Liver (tissue), 9 donors: ENCODE data around the gene ACTL7B. TPM values are rescaled to one million over a fixed set of nuclear protein-coding genes. Genes with fewer than 3 reads are reported as not detected.

Experiments used
- DNase-seq: peaks from one replicate; pipeline ENCODE4 v3.0.0-alpha.2; 2017; ENCODE audit warnings: low spot score
- H3K27ac ChIP-seq, 2 donors: one replicate each; pipeline ENCODE4 v1.7.0; 2013; ENCODE audit warnings: inconsistent platforms in 2 of 2, low read length in 2 of 2, control low read depth in 1 of 2, low read depth in 1 of 2, mild to moderate bottlenecking in 1 of 2
- H3K27me3 ChIP-seq, 4 donors: one replicate each; pipeline versions ENCODE4 v1.6.1 to v1.7.0; 2013; ENCODE audit warnings: low read length in 3 of 4, inconsistent platforms in 1 of 4, mild to moderate bottlenecking in 1 of 4, moderate library complexity in 1 of 4; ENCODE audit not compliant: control insufficient read depth in 4 of 4, insufficient read depth in 4 of 4
- H3K36me3 ChIP-seq, 4 donors: one replicate each; pipeline versions ENCODE4 v1.6.1 to v1.7.0; 2013; ENCODE audit warnings: low read length in 3 of 4, mild to moderate bottlenecking in 3 of 4, low read depth in 1 of 4, moderate library complexity in 1 of 4; ENCODE audit not compliant: control insufficient read depth in 4 of 4, insufficient read depth in 3 of 4
- H3K4me1 ChIP-seq, 4 donors: one replicate each; pipeline versions ENCODE4 v1.6.1 to v1.7.0; 2013; ENCODE audit warnings: low read length in 3 of 4, mild to moderate bottlenecking in 3 of 4, moderate library complexity in 1 of 4; ENCODE audit not compliant: control insufficient read depth in 4 of 4, insufficient read depth in 4 of 4
- H3K4me3 ChIP-seq, 3 donors: one replicate each; pipeline versions ENCODE4 v1.6.1 to v1.7.0; 2013; ENCODE audit warnings: low read length in 3 of 3, control low read depth in 1 of 3, low read depth in 1 of 3, mild to moderate bottlenecking in 1 of 3
- H3K9ac ChIP-seq, 2 donors: one replicate each; pipeline ENCODE4 v1.7.0; 2013; ENCODE audit warnings: low read length in 2 of 2, mild to moderate bottlenecking in 2 of 2, moderate library complexity in 2 of 2, control low read depth in 1 of 2, low read depth in 1 of 2
- H3K9me3 ChIP-seq, 4 donors: one replicate each; pipeline versions ENCODE4 v1.6.1 to v1.7.0; 2013; ENCODE audit warnings: low read length in 3 of 4; ENCODE audit not compliant: control insufficient read depth in 4 of 4
- EGR1 ChIP-seq, 2 donors: IDR thresholded peaks; 2 replicates each; pipeline ENCODE4 v1.6.1; 2016 to 2018; ENCODE audit warnings: antibody characterized with exemption in 2 of 2, low read depth in 2 of 2
- FOXA1 ChIP-seq: IDR thresholded peaks from 2 replicates; pipeline ENCODE4 v1.6.1; 2016; ENCODE audit warnings: antibody characterized with exemption
- FOXA2 ChIP-seq: IDR thresholded peaks from 2 replicates; pipeline ENCODE4 v1.6.1; 2016; ENCODE audit warnings: antibody characterized with exemption
- GABPA ChIP-seq, 2 donors: IDR thresholded peaks in 1 of 2; conservative IDR thresholded peaks in 1 of 2; 2 replicates each; pipeline ENCODE4 v1.6.1; 2016; ENCODE audit warnings: antibody characterized with exemption in 2 of 2, mild to moderate bottlenecking in 1 of 2, moderate library complexity in 1 of 2
- HNF4A ChIP-seq, 2 donors: conservative IDR thresholded peaks; 2 replicates each; pipeline ENCODE4 v1.6.1; 2016; ENCODE audit warnings: antibody characterized with exemption in 2 of 2, mild to moderate bottlenecking in 2 of 2
- HNF4G ChIP-seq: IDR thresholded peaks from 2 replicates; pipeline ENCODE4 v1.6.1; 2016; ENCODE audit warnings: antibody characterized with exemption
- JUND ChIP-seq, 2 donors: IDR thresholded peaks; 2 replicates each; pipeline ENCODE4 v1.6.1; 2016; ENCODE audit warnings: antibody characterized with exemption in 2 of 2
- NR2F2 ChIP-seq: IDR thresholded peaks from 2 replicates; pipeline ENCODE4 v1.6.1; 2016; ENCODE audit warnings: antibody characterized with exemption
- RAD21 ChIP-seq, 2 donors: IDR thresholded peaks; 2 replicates each; pipeline ENCODE4 v1.6.1; 2016; ENCODE audit warnings: antibody characterized with exemption in 2 of 2, mild to moderate bottlenecking in 2 of 2
- RXRA ChIP-seq, 2 donors: IDR thresholded peaks; 2 replicates each; pipeline ENCODE4 v1.6.1; 2017 to 2018; ENCODE audit warnings: antibody characterized with exemption in 2 of 2, mild to moderate bottlenecking in 1 of 2
- SP1 ChIP-seq: IDR thresholded peaks from 2 replicates; pipeline ENCODE4 v1.6.1; 2018; ENCODE audit warnings: antibody characterized with exemption, mild to moderate bottlenecking
- TAF1 ChIP-seq: conservative IDR thresholded peaks from 2 replicates; pipeline ENCODE4 v1.6.1; 2016; ENCODE audit warnings: antibody characterized with exemption, mild to moderate bottlenecking
- YY1 ChIP-seq: IDR thresholded peaks from 2 replicates; pipeline ENCODE4 v1.6.1; 2016; ENCODE audit warnings: antibody characterized with exemption, mild to moderate bottlenecking
- WGBS: extraction: QIAGEN DNeasy Blood & Tissue Kit; methylation state at CpG from one replicate; pipeline ENCODE4 v1.1.7; 2013; 5-methylcytosine and 5-hydroxymethylcytosine counted together
- polyA plus RNA-seq, 2 donors: library from polyadenylated mRNA; stranded (reverse) in 1 of 2; unstranded in 1 of 2; fragments of 200-250 nt in 1 of 2; fragments of >200 nt in 1 of 2; fragmentation: Nextera tagmentation in 1 of 2; extraction: Ambion mirVana in 1 of 2; gene quantifications; one replicate each; pipeline versions ENCODE4 v1.2.1 to v1.2.3, GENCODE V29; 2013 to 2015
- total RNA-seq, 2 donors: library from RNA; depleted of rRNA; stranded (reverse); fragments of >200 nt; gene quantifications; one replicate each; pipeline ENCODE4 v1.2.3, GENCODE V29; 2014
- TF ChIP-seq, protein P1 (sequence below): IDR thresholded peaks from 2 replicates; pipeline ENCODE4 v1.6.1; 2016; ENCODE audit warnings: antibody characterized with exemption
- TF ChIP-seq, protein P2 (sequence below): fragments of 150-350 bp; IDR thresholded peaks from 2 replicates; pipeline ENCODE4 v1.5.1; 2017; ENCODE audit warnings: improper control_type of control experiment, low read depth, low read length; ENCODE audit not compliant: missing input control
- TF ChIP-seq, protein P3 (sequence below): IDR thresholded peaks from 2 replicates; pipeline ENCODE4 v1.6.1; 2016; ENCODE audit warnings: antibody characterized with exemption, mild to moderate bottlenecking
- TF ChIP-seq, protein P4 (sequence below): IDR thresholded peaks from 2 replicates; pipeline ENCODE4 v1.6.1; 2016; ENCODE audit warnings: antibody characterized with exemption
- TF ChIP-seq, protein P5 (sequence below): IDR thresholded peaks from 2 replicates; pipeline ENCODE4 v1.6.1; 2016; ENCODE audit warnings: antibody characterized with exemption
- donor health status: healthy.
- donor health status: healthy.
- donor health status: healthy.
- donor health status: healthy.
- donor health status: healthy.

The ACTL7B gene
- total and polyA plus RNA-seq, 4 donors, result 0.09 TPM; not detected in 3

DNA sequence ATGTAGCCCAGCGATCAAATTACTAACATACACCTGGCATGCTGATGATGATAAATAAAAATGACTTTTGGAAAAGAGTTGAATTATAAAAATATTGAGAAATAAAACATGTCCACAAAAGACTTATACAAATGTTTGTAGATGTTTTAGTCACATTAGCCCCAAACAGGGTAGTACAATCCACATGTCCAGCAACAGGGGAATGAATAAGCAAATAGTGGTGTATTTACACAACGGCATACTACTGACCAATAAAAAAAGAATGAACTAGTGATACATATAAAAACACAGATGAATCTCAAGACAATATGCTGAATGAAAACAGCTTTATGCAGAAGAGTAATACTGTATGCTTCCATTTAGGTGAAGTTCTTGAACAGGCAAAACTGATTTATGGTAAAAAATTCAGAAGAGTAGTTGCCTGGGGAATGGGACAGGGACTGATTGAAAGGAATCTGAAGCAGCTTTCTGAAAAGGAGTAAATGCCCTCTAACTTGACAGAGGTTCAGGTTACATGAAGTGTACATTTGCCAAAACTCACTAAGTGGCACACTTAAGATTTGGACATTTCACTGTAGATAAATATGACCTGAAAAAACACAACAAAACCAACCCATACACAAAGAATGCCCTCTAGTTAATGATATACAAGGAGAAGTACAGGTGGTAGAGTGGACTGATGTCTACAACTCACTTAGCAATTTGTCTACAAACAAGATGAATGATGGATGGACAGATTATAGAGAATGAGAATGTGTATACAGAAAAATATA, 41.7 kb upstream of the ACTL7B start:
- Histone ChIP-seq H3K27me3 (no peaks in the 10 kb centered on the region), H3K36me3 (peaks cover under 1 to 38% (median 33%) of the 10 kb centered on the region in 4 donors), H3K9ac (no peak overlapping the region), H3K9me3 (no peaks in the 10 kb centered on the region), H3K4me3 (no peak overlapping the region), H3K27ac (no peak overlapping the region), H3K4me1 (peaks cover 3 to 28% (median 13%) of the 10 kb centered on the region in 4 donors)
- WGBS, result 77% methylated on average over 2 of the region's 2 CpGs
- TF ChIP-seq RXRA (IDR thresholded peaks at IDR 0.05) (peak; percentile 8 to 30), NR2F2 (no peak)
- DNase-seq, result no peak

DNA sequence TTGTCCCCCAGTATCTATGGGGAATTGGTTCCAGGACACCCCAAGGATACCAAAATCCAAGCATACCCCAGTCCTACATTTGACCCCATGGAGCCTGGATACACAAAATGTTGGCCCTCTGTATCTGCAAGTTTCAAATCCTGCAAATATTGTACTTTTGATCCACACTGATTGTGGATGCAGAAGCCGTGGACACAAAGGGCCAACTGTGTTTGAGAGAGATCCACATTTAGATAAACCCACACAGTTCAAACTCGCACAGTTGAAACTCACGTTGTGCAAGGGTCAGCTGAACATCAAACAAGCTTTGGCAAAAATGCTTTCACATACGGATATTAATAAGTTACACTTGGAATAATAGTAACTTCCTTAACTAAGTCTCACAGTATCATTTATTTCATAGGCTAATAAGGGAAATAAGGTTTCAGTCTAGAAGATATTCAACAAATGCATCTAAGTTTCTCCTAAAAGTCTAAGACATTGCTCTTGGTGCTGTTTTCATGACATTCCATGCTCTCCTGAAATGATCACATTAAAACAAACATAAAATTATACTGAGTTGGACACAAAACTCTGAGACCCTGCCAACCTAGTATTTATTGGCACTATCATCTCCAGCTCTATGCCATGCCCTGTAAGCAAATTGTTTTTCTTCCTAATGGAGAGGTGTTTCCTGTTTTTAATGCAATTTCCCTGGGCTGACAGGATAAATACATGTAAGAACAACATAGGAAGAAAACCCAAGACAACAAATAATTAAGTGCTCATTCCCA, 38.6 kb upstream of the ACTL7B start:
- peak overlapping the region; percentile 55 to 73 for H3K27ac ChIP-seq
- no peaks in the 10 kb centered on the region for H3K9me3 ChIP-seq
- H3K4me1 ChIP-seq, result peaks cover 3 to 28% (median 13%) of the 10 kb centered on the region in 4 donors
- 38% methylated on average over 4 of the region's 4 CpGs for WGBS
- no peak for DNase-seq
- H3K4me3 ChIP-seq, result no peak overlapping the region
- no peaks in the 10 kb centered on the region for H3K27me3 ChIP-seq
- peaks cover 5 to 36% (median 26%) of the 10 kb centered on the region in 4 donors for H3K36me3 ChIP-seq
- no peak overlapping the region for H3K9ac ChIP-seq
- TF ChIP-seq HNF4G (peak; percentile 45), TAF1 (no peak), SP1 (peak; percentile 78), RAD21 (IDR thresholded peaks at IDR 0.05) (peak; percentile 42 to 55), YY1 (peak; percentile 81), FOXA2 (peak; percentile 77), RXRA (IDR thresholded peaks at IDR 0.05) (peak; percentile 81 to 94), NR2F2 (peak; percentile 36), HNF4A (conservative IDR thresholded peaks at IDR 0.05) (peak; percentile 81 to 91), JUND (IDR thresholded peaks at IDR 0.05) (peak in 1 of 2 donors; percentile 82), EGR1 (IDR thresholded peaks at IDR 0.05; ENCODE audit: low read depth in 2 of 2) (peak in 1 of 2 donors; percentile 69), FOXA1 (peak; percentile 74), GABPA (IDR thresholded peaks at IDR 0.05 in 1 of 2, conservative IDR thresholded peaks at IDR 0.05 in 1 of 2) (peak in 1 of 2 donors; percentile 43)
- TF ChIP-seq, protein P1, sequence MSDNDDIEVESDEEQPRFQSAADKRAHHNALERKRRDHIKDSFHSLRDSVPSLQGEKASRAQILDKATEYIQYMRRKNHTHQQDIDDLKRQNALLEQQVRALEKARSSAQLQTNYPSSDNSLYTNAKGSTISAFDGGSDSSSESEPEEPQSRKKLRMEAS, result peak; percentile 62
- TF ChIP-seq, protein P2, sequence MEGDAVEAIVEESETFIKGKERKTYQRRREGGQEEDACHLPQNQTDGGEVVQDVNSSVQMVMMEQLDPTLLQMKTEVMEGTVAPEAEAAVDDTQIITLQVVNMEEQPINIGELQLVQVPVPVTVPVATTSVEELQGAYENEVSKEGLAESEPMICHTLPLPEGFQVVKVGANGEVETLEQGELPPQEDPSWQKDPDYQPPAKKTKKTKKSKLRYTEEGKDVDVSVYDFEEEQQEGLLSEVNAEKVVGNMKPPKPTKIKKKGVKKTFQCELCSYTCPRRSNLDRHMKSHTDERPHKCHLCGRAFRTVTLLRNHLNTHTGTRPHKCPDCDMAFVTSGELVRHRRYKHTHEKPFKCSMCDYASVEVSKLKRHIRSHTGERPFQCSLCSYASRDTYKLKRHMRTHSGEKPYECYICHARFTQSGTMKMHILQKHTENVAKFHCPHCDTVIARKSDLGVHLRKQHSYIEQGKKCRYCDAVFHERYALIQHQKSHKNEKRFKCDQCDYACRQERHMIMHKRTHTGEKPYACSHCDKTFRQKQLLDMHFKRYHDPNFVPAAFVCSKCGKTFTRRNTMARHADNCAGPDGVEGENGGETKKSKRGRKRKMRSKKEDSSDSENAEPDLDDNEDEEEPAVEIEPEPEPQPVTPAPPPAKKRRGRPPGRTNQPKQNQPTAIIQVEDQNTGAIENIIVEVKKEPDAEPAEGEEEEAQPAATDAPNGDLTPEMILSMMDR, result no peak
- TF ChIP-seq, protein P3, sequence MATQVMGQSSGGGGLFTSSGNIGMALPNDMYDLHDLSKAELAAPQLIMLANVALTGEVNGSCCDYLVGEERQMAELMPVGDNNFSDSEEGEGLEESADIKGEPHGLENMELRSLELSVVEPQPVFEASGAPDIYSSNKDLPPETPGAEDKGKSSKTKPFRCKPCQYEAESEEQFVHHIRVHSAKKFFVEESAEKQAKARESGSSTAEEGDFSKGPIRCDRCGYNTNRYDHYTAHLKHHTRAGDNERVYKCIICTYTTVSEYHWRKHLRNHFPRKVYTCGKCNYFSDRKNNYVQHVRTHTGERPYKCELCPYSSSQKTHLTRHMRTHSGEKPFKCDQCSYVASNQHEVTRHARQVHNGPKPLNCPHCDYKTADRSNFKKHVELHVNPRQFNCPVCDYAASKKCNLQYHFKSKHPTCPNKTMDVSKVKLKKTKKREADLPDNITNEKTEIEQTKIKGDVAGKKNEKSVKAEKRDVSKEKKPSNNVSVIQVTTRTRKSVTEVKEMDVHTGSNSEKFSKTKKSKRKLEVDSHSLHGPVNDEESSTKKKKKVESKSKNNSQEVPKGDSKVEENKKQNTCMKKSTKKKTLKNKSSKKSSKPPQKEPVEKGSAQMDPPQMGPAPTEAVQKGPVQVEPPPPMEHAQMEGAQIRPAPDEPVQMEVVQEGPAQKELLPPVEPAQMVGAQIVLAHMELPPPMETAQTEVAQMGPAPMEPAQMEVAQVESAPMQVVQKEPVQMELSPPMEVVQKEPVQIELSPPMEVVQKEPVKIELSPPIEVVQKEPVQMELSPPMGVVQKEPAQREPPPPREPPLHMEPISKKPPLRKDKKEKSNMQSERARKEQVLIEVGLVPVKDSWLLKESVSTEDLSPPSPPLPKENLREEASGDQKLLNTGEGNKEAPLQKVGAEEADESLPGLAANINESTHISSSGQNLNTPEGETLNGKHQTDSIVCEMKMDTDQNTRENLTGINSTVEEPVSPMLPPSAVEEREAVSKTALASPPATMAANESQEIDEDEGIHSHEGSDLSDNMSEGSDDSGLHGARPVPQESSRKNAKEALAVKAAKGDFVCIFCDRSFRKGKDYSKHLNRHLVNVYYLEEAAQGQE, result peak; percentile 84
- TF ChIP-seq, protein P4, sequence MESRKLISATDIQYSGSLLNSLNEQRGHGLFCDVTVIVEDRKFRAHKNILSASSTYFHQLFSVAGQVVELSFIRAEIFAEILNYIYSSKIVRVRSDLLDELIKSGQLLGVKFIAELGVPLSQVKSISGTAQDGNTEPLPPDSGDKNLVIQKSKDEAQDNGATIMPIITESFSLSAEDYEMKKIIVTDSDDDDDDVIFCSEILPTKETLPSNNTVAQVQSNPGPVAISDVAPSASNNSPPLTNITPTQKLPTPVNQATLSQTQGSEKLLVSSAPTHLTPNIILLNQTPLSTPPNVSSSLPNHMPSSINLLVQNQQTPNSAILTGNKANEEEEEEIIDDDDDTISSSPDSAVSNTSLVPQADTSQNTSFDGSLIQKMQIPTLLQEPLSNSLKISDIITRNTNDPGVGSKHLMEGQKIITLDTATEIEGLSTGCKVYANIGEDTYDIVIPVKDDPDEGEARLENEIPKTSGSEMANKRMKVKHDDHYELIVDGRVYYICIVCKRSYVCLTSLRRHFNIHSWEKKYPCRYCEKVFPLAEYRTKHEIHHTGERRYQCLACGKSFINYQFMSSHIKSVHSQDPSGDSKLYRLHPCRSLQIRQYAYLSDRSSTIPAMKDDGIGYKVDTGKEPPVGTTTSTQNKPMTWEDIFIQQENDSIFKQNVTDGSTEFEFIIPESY, result peak; percentile 76
- TF ChIP-seq, protein P5, sequence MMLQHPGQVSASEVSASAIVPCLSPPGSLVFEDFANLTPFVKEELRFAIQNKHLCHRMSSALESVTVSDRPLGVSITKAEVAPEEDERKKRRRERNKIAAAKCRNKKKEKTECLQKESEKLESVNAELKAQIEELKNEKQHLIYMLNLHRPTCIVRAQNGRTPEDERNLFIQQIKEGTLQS, result no peak
